ENCODE results near the gene MBL2. TPM values are rescaled to one million over a fixed set of nuclear protein-coding genes. Genes with fewer than 3 reads are reported as not detected.

MBL2 gene
- total and polyA plus RNA-seq, 7 donors, result not detected

DNA sequence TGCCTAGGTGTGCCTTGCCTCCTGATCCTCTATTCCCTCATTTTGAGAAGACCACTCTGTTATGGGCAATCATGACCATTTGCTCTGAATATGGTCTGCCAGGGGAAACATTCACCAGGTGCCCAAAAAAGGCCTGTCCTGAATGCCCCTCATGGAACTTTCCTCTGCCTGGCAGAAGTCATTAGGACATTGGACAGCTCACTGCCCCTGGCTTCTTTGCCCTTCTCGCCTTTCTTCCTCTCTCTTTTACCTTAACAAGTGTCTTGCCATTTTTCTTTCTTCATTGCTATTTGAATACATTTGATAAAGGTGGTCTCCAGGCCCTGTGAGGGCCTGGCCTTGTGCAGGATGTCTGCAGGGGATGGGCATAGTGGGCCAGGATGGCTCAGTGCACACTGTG, 20.3 kb downstream of the MBL2 start:
- Histone ChIP-seq H3K4me1 (no peaks in the 10 kb centered on the region), H3K36me3 (no peaks in the 10 kb centered on the region), H3K27me3 (no peaks in the 10 kb centered on the region), H3K9me3 (no peaks in the 10 kb centered on the region), H3K4me3 (no peak overlapping the region), H3K27ac (no peak overlapping the region)
- intact Hi-C loops (cut with DNase I), result no loop called here
- 73 to 88% methylated on average over 1 of the region's 1 CpG for WGBS, 2 donors
- TF ChIP-seq EP300 (IDR thresholded peaks at IDR 0.05) (no peak), POLR2A (IDR thresholded peaks at IDR 0.05) (no peak), POLR2AphosphoS5 (IDR thresholded peaks at IDR 0.05) (no peak)
- TF ChIP-seq, protein P1, sequence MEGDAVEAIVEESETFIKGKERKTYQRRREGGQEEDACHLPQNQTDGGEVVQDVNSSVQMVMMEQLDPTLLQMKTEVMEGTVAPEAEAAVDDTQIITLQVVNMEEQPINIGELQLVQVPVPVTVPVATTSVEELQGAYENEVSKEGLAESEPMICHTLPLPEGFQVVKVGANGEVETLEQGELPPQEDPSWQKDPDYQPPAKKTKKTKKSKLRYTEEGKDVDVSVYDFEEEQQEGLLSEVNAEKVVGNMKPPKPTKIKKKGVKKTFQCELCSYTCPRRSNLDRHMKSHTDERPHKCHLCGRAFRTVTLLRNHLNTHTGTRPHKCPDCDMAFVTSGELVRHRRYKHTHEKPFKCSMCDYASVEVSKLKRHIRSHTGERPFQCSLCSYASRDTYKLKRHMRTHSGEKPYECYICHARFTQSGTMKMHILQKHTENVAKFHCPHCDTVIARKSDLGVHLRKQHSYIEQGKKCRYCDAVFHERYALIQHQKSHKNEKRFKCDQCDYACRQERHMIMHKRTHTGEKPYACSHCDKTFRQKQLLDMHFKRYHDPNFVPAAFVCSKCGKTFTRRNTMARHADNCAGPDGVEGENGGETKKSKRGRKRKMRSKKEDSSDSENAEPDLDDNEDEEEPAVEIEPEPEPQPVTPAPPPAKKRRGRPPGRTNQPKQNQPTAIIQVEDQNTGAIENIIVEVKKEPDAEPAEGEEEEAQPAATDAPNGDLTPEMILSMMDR (IDR thresholded peaks at IDR 0.05), result no peak
- DNase-seq, result no peak

GRCh38 chr10:52751337-52751736, 21.2 kb downstream of the MBL2 start:
- no peak overlapping the region for H3K27ac ChIP-seq
- DNase-seq, result no peak
- TF ChIP-seq, protein P1 (IDR thresholded peaks at IDR 0.05), result no peak
- TF ChIP-seq EP300 (IDR thresholded peaks at IDR 0.05) (no peak), POLR2A (IDR thresholded peaks at IDR 0.05) (no peak), POLR2AphosphoS5 (IDR thresholded peaks at IDR 0.05) (no peak)
- H3K36me3 ChIP-seq, result no peaks in the 10 kb centered on the region
- intact Hi-C loops (cut with DNase I), result no loop called here
- H3K4me1 ChIP-seq, result no peaks in the 10 kb centered on the region
- no peaks in the 10 kb centered on the region for H3K9me3 ChIP-seq
- no peak overlapping the region for H3K4me3 ChIP-seq
- 88 to 92% methylated on average over 2 of the region's 2 CpGs for WGBS, 2 donors
- H3K27me3 ChIP-seq, result no peaks in the 10 kb centered on the region

GRCh38 chr10:52750629-52751028, 22.0 kb downstream of the MBL2 start:
- WGBS, 2 donors, result 77 to 86% methylated on average over 1 of the region's 1 CpG
- no peaks in the 10 kb centered on the region for H3K27me3 ChIP-seq
- intact Hi-C loops (cut with DNase I), result no loop called here

DNA sequence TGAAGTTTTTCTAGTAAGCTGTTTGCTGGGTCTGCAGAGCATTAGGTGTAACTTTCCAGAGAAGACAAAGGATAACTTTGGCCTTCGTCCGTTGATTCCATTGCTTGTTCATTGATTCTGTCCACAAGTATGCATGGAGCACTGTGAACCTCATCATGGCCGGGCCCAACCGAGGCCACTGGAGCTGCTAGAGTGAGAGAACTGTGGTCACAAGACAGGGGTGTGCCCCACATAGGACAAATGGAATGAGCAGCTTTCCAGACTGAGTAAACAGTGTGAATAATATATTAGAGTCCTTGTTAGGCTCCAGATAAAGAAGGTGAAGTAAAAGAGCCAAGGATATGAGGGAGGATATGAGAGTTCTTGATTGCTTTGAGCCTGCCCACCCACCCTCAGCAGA, 24.9 kb downstream of the MBL2 start:
- no peaks in the 10 kb centered on the region for H3K27me3 ChIP-seq
- no peak for DNase-seq
- intact Hi-C loops (cut with DNase I), result no loop called here
- H3K36me3 ChIP-seq, result no peaks in the 10 kb centered on the region
- H3K4me1 ChIP-seq, result no peaks in the 10 kb centered on the region
- no peaks in the 10 kb centered on the region for H3K9me3 ChIP-seq
- H3K27ac ChIP-seq, result no peak overlapping the region
- no peak overlapping the region for H3K4me3 ChIP-seq
- TF ChIP-seq POLR2A (IDR thresholded peaks at IDR 0.05), result no peak
- TF ChIP-seq POLR2AphosphoS5 (IDR thresholded peaks at IDR 0.05), result no peak
- no peak for TF ChIP-seq EP300 (IDR thresholded peaks at IDR 0.05)
- TF ChIP-seq, protein P1 (IDR thresholded peaks at IDR 0.05), result no peak
- 86 to 89% methylated on average over 4 of the region's 4 CpGs for WGBS, 2 donors

More at GRCh38 chr10:52750629-52751028, 22.0 kb downstream of the MBL2 start:
- H3K36me3 ChIP-seq, result no peaks in the 10 kb centered on the region
- TF ChIP-seq EP300 (IDR thresholded peaks at IDR 0.05) (no peak), POLR2A (IDR thresholded peaks at IDR 0.05) (no peak), POLR2AphosphoS5 (IDR thresholded peaks at IDR 0.05) (no peak)
- TF ChIP-seq, protein P1 (IDR thresholded peaks at IDR 0.05), result no peak
- no peak overlapping the region for H3K27ac ChIP-seq
- no peak overlapping the region for H3K4me3 ChIP-seq
- no peak for DNase-seq
- no peaks in the 10 kb centered on the region for H3K9me3 ChIP-seq
- no peaks in the 10 kb centered on the region for H3K4me1 ChIP-seq

DNA sequence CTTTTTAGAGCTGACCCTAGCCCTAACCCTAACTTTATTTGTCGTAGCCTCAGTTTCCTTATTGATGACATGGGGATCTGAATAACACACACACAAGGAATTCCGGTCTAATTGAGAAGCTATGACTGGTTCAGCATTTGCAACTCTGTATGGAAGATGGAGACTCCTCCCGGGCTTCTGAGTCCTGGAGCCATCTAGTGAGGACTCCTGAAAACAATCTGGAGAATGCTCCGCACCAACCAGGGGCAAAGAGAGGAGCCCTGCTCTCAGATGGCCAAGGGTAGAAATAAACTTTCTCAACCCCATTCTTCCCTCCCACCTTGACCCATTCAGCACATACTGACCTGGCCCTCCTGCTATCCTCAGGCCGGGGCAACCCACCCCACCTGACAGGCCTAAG, 26.4 kb downstream of the MBL2 start:
- 62 to 70% methylated on average over 5 of the region's 5 CpGs for WGBS, 2 donors
- Histone ChIP-seq H3K4me1 (no peaks in the 10 kb centered on the region), H3K9me3 (no peaks in the 10 kb centered on the region), H3K36me3 (no peaks in the 10 kb centered on the region), H3K27ac (no peak overlapping the region), H3K27me3 (no peaks in the 10 kb centered on the region), H3K4me3 (no peak overlapping the region)
- intact Hi-C loops (cut with DNase I), result no loop called here
- no peak for DNase-seq
- TF ChIP-seq POLR2AphosphoS5 (IDR thresholded peaks at IDR 0.05), result no peak
- TF ChIP-seq, protein P1 (IDR thresholded peaks at IDR 0.05), result no peak

All from sigmoid colon (tissue), 7 donors.